OCI-LY1 (cell line): Measurements from ENCODE around the gene P2RY12.

Experiments
- H2AFZ ChIP-seq: fragments of 200-600 bp; sonication (generic), shearing (Covaris generic); 2 replicates; pipeline ENCODE4 v1.6.0; 2014; ENCODE audit warnings: antibody characterized with exemption, mild to moderate bottlenecking, low read length
- H3F3A ChIP-seq: fragments of 200-600 bp; sonication (generic), shearing (Covaris generic); 2 replicates; pipeline ENCODE4 v1.6.0; 2014; ENCODE audit warnings: mild to moderate bottlenecking, antibody characterized with exemption, low read length, moderate library complexity; ENCODE audit not compliant: insufficient read depth
- H3K27ac ChIP-seq: fragments of 200-600 bp; sonication (generic); 2 replicates; pipeline ENCODE4 v1.5.1; 2014; ENCODE audit warnings: low read length, mixed run types, mild to moderate bottlenecking, low read depth; ENCODE audit not compliant: poor library complexity, severe bottlenecking
- H3K27me3 ChIP-seq: fragments of 200-600 bp; sonication (generic); 2 replicates; pipeline ENCODE4 v1.6.0; 2014; ENCODE audit warnings: antibody characterized with exemption, mild to moderate bottlenecking, low read length, moderate library complexity; ENCODE audit not compliant: insufficient read depth
- H3K36me3 ChIP-seq: fragments of 200-600 bp; sonication (generic); 2 replicates; pipeline ENCODE4 v1.6.1; 2014; ENCODE audit warnings: mild to moderate bottlenecking, antibody characterized with exemption, low read length, moderate library complexity, mixed read lengths; ENCODE audit not compliant: insufficient read depth
- H3K4me1 ChIP-seq: fragments of 200-600 bp; sonication (generic); 2 replicates; pipeline ENCODE4 v1.5.1; 2014; ENCODE audit warnings: mild to moderate bottlenecking, low read length, moderate library complexity; ENCODE audit not compliant: insufficient read depth, severe bottlenecking
- H3K4me2 ChIP-seq: fragments of 200-600 bp; sonication (generic), shearing (Covaris generic); 2 replicates; pipeline ENCODE4 v1.6.1; 2014; ENCODE audit warnings: low read length
- H3K4me3 ChIP-seq: fragments of 200-600 bp; sonication (generic); 2 replicates; pipeline ENCODE4 v1.5.1; 2014; ENCODE audit warnings: low read length, low read depth, mild to moderate bottlenecking, mixed read lengths; ENCODE audit not compliant: poor library complexity, severe bottlenecking
- H3K79me2 ChIP-seq: fragments of 200-600 bp; shearing (Covaris generic); 2 replicates; pipeline ENCODE4 v1.6.1; 2016; ENCODE audit warnings: mixed run types, low read length, mixed read lengths; ENCODE audit not compliant: insufficient read depth
- H3K9ac ChIP-seq: fragments of 200-600 bp; sonication (generic), shearing (Covaris generic); 2 replicates; pipeline ENCODE4 v1.6.1; 2014; ENCODE audit warnings: mild to moderate bottlenecking, low read length, mixed read lengths
- H3K9me2 ChIP-seq: fragments of 200-600 bp; sonication (generic), shearing (Covaris generic); 2 replicates; pipeline ENCODE4 v1.6.1; 2014; ENCODE audit warnings: low read depth, mild to moderate bottlenecking, low read length, mixed read lengths
- H3K9me3 ChIP-seq: fragments of 200-600 bp; shearing (Covaris generic); 2 replicates; pipeline ENCODE4 v1.6.1; 2014; ENCODE audit warnings: low read length, mixed read lengths
- H4K20me1 ChIP-seq: fragments of 200-600 bp; sonication (generic), shearing (Covaris generic); 2 replicates; pipeline ENCODE4 v1.6.0; 2016; ENCODE audit warnings: mild to moderate bottlenecking, low read length; ENCODE audit not compliant: insufficient read depth
- EZH2 ChIP-seq: fragments of 200-600 bp; sonication (generic), shearing (Covaris generic); IDR thresholded peaks from 2 replicates; pipeline ENCODE4 v1.8.0; 2017; ENCODE audit warnings: borderline replicate concordance, mixed run types, mild to moderate bottlenecking, antibody characterized with exemption, low read length, moderate library complexity, mixed read lengths
- TF ChIP-seq, protein P1 (sequence below): fragments of 200-600 bp; sonication (generic), shearing (Covaris generic); IDR thresholded peaks from 2 replicates; pipeline ENCODE4 v1.5.1; 2017; ENCODE audit warnings: mild to moderate bottlenecking, antibody characterized with exemption, low read length, moderate library complexity, mixed read lengths

Gene P2RY12

DNA sequence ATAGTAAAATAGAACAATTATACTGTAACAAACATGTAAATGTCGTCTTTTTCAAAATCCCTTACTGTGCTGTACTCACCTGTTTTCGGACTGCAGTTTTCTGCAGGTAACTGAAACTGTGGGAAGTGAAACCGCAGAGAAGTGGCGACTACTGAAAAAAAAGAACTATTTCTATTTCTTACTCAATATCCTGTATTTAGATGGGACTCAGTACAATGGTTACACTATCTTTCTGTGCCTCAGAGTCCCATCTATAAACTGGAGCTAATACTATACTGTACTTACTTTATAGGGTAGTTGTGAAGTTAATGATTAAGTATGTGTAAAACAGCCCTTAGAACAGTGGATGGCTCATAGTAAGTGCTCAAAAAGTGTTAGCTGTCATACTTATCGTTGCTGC is 14.3 kb upstream of the P2RY12 start:
- H3K4me1 ChIP-seq: peaks cover 7% of the 10 kb centered on the region
- no peaks in the 10 kb centered on the region for H4K20me1 ChIP-seq
- no peaks in the 10 kb centered on the region for H3K9me3 ChIP-seq
- H3K36me3 ChIP-seq: peaks cover 15% of the 10 kb centered on the region
- H3K4me3 ChIP-seq: no peak overlapping the region
- no peaks in the 10 kb centered on the region for H3K27me3 ChIP-seq
- H3K9me2 ChIP-seq: no peaks in the 10 kb centered on the region
- no peak overlapping the region for H2AFZ ChIP-seq
- H3K4me2 ChIP-seq: no peak overlapping the region
- H3K27ac ChIP-seq: no peak overlapping the region
- no peak for TF ChIP-seq EZH2
- TF ChIP-seq, protein P1, sequence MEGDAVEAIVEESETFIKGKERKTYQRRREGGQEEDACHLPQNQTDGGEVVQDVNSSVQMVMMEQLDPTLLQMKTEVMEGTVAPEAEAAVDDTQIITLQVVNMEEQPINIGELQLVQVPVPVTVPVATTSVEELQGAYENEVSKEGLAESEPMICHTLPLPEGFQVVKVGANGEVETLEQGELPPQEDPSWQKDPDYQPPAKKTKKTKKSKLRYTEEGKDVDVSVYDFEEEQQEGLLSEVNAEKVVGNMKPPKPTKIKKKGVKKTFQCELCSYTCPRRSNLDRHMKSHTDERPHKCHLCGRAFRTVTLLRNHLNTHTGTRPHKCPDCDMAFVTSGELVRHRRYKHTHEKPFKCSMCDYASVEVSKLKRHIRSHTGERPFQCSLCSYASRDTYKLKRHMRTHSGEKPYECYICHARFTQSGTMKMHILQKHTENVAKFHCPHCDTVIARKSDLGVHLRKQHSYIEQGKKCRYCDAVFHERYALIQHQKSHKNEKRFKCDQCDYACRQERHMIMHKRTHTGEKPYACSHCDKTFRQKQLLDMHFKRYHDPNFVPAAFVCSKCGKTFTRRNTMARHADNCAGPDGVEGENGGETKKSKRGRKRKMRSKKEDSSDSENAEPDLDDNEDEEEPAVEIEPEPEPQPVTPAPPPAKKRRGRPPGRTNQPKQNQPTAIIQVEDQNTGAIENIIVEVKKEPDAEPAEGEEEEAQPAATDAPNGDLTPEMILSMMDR: no peak
- H3F3A ChIP-seq: no peaks in the 10 kb centered on the region; the same call in 1 of the 2 replicates
- H3K9ac ChIP-seq: no peak overlapping the region
- H3K79me2 ChIP-seq: no peaks in the 10 kb centered on the region

DNA sequence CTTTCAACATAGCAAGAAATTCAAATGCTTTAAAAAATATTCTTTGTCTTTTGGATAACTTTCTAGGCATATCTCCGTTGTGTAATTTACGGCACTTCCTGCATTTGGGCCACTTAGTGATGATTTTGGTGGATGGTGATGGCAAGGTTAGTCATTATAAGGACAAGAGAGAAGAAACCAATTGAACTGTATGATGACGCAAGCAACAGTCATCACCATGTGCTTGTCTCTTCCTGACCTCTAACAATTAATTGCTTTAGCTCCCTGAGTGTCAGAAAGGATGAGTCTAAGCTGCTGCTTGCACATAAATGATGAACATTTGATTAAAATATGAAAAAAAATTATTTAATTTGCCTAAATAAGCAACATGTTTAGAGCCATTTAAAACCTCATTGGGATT is 11.3 kb upstream of the P2RY12 start:
- no peaks in the 10 kb centered on the region for H4K20me1 ChIP-seq
- H3K9me2 ChIP-seq: no peaks in the 10 kb centered on the region
- H3K27ac ChIP-seq: no peak overlapping the region
- peaks cover 26% of the 10 kb centered on the region for H3K4me1 ChIP-seq
- TF ChIP-seq, protein P1: no peak
- TF ChIP-seq EZH2: no peak
- H3K9me3 ChIP-seq: no peaks in the 10 kb centered on the region
- H3K79me2 ChIP-seq: no peaks in the 10 kb centered on the region
- H3K4me2 ChIP-seq: no peak overlapping the region
- H3K27me3 ChIP-seq: no peaks in the 10 kb centered on the region
- peaks cover 15% of the 10 kb centered on the region for H3K36me3 ChIP-seq
- no peaks in the 10 kb centered on the region; the same call in 1 of the 2 replicates for H3F3A ChIP-seq
- no peak overlapping the region for H3K4me3 ChIP-seq
- H3K9ac ChIP-seq: no peak overlapping the region
- no peak overlapping the region for H2AFZ ChIP-seq

DNA sequence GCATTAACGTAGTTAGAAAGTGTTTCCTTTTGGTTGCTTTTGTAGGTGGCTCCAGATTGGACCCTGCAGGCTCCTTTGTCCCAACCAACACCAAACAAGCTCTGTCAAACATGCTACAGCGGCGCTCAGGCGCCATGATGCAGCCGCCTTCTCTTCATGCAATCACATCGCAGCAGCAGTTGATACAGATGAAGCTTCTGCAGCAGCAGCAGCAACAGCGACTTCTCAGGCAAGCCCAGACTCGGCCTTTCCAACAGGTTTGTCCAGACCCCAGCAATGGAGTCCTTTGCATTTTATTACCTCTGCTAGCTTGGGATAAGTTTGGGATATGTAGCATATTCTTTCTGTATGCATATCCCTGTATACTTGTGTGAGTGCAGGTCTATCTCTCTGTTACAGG is 10.1 kb upstream of the P2RY12 start:
- H4K20me1 ChIP-seq: no peaks in the 10 kb centered on the region
- H3K79me2 ChIP-seq: no peaks in the 10 kb centered on the region
- H3K36me3 ChIP-seq: peaks cover 15% of the 10 kb centered on the region
- H3K9me3 ChIP-seq: no peaks in the 10 kb centered on the region
- H2AFZ ChIP-seq: no peak overlapping the region
- H3K4me1 ChIP-seq: peaks cover 36% of the 10 kb centered on the region
- H3K9me2 ChIP-seq: no peaks in the 10 kb centered on the region
- H3K27ac ChIP-seq: no peak overlapping the region
- no peak for TF ChIP-seq EZH2
- TF ChIP-seq, protein P1: no peak
- no peak overlapping the region for H3K4me2 ChIP-seq
- no peak overlapping the region for H3K9ac ChIP-seq
- H3K27me3 ChIP-seq: no peaks in the 10 kb centered on the region
- H3F3A ChIP-seq: no peaks in the 10 kb centered on the region; the same call in 1 of the 2 replicates
- H3K4me3 ChIP-seq: no peak overlapping the region
